Activated T-cell treated with anti-CD3 and anti-CD28 coated beads for 4 hours (primary cell): ENCODE results near the gene ZNF655.
"Not testable (repeated sequence)": the region's sequence is repeated elsewhere in the genome, so short reads cannot be mapped to it uniquely, and the experiment has no call there.

Experiments
- DNase-seq: peaks from one replicate; pipeline ENCODE4 v3.0.0-alpha.2; 2020

ZNF655 gene

GRCh38 chr7:99560834-99561736 is 2.6 kb downstream of the ZNF655 start:
- no peak for DNase-seq

GRCh38 chr7:99561737-99562051 is 3.3 kb downstream of the ZNF655 start:
- no peak for DNase-seq

GRCh38 chr7:99562114-99562784 is 3.8 kb downstream of the ZNF655 start:
- DNase-seq, result no peak

- DNase-seq, result peak; percentile 33
These were observed 4.4 kb downstream of the ZNF655 start for GRCh38 chr7:99562832-99563231.

- DNase-seq, result no peak
These were observed 5.2 kb downstream of the ZNF655 start for GRCh38 chr7:99563650-99564049.

GRCh38 chr7:99568770-99569169 is 10.3 kb downstream of the ZNF655 start:
- not testable (repeated sequence) for DNase-seq

GRCh38 chr7:99571768-99572167 is 13.3 kb downstream of the ZNF655 start:
- no peak for DNase-seq

GRCh38 chr7:99573257-99573656 is 14.8 kb downstream of the ZNF655 start:
- DNase-seq, result no peak

- DNase-seq, result no peak
These were observed 17.8 kb downstream of the ZNF655 start for GRCh38 chr7:99576251-99576650.

- no peak for DNase-seq
These were observed 21.0 kb downstream of the ZNF655 start for GRCh38 chr7:99579281-99579955.

GRCh38 chr7:99579956-99580777 is 21.7 kb downstream of the ZNF655 start:
- DNase-seq, result peak; percentile 56

GRCh38 chr7:99580778-99581332 is 22.4 kb downstream of the ZNF655 start:
- DNase-seq, result not testable (repeated sequence)

- DNase-seq, result no peak
These were observed 30.4 kb downstream of the ZNF655 start for GRCh38 chr7:99588868-99589267.

- DNase-seq, result no peak
These were observed 36.7 kb downstream of the ZNF655 start for GRCh38 chr7:99594948-99595745.

GRCh38 chr7:99596408-99596955 is 38.0 kb downstream of the ZNF655 start:
- DNase-seq, result no peak

- no peak for DNase-seq
These were observed 39.5 kb downstream of the ZNF655 start, which contains the start of gene TMEM225B for GRCh38 chr7:99597762-99598501. TSS of gene TMEM225B (plus strand) at chr7:99598267. CDS start at chr7:99604389, 6,122 bp downstream.

GRCh38 chr7:99599836-99600235 is 41.4 kb downstream of the ZNF655 start:
- no peak for DNase-seq

- DNase-seq, result no peak
These were observed 43.3 kb downstream of the ZNF655 start for GRCh38 chr7:99601656-99602310.

GRCh38 chr7:99605527-99605926 is 47.1 kb downstream of the ZNF655 start:
- DNase-seq, result no peak

GRCh38 chr7:99606531-99606930 is 48.1 kb downstream of the ZNF655 start:
- DNase-seq, result no peak
